Stimulated activated CD4-positive, alpha-beta T cell treated with anti-CD3 and anti-CD28 coated beads, Interleukin-2, amount 100 ng/mL, for 48 hours (primary cell): ENCODE results near the gene SIPA1.

ENCODE experiments used
- DNase-seq, 2 donors: peaks; one replicate each; pipeline ENCODE4 v3.0.0-alpha.2; 2020

SIPA1 gene

DNA sequence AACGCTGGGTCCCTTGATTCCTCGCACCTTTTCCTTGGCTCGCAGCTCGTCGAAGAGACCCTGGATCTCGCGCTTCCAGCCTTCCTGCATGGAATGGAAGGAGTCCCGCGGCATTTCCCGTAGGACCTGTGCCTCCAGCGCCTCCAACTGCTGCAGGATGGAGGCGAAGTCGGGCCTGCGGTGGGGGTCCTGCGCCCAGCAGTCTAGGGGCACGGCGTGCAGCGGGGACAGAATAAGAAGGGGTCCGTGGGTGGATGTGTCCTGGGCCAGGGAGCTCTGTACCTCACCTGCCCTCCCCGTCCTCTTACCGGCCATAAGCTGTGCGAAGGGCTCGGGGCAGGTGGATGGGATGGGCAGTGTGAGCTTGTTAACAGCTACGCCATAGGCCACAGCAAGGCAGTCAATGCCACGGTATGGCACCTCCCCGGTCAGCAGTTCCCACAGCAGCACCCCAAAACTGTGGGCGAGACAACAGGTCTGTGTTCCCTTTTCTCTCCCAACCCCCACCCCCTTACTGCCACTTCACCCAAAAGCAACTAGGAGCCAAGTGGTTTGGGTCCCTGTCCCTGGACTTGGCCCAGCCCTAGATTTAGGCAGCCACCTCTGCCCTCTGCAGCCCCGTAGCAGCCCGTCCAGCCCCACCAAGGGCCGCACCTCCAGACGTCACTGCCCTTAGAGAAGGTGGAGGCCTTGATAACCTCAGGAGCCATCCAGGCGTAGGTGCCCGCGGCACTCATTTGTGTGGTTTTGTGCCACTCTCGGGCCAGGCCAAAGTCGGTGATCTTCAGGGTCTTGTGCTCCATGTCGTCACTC lies 30.1 kb upstream of the SIPA1 start:
- DNase-seq: no peak

DNA sequence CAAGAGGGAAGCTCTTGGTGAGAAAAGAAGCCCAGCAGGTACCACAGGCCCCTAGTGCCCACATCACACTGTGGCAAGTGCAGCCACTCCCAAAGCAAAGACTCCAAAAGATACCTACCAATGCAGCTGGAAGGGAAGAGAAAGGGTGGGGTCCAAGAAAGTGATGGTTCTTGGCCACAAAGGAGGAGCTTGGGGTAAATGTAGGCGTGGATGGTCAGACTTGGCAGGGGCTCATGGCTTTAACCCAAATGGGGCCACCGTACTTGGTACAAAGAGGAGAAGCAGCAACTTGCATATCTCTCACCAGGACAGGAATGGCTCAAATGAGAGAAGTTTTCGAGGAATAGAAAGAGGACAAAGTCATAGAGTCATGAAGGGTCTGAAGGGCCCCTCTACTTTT lies 28.7 kb upstream of the SIPA1 start:
- DNase-seq: no peak

DNA sequence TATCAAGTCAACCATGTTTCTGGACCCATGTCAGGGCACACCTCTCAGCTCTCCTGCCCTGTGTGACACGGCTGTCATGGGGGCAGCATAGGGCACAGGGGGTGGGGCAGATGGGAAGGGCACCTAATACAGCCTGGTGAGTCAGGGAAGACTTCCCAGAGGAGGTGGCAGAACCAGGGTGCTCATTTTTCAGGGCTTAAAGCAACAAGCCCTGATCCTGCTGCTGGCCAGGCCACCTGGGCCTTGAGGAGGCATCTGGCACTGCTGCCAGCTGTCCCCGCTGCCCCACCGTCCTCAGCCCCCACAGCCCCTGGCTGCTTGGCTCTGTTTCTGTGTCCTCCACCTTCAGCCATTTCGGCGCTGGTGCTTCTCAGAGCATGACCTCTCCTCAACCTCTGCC lies 28.2 kb upstream of the SIPA1 start:
- DNase-seq: no peak

DNA sequence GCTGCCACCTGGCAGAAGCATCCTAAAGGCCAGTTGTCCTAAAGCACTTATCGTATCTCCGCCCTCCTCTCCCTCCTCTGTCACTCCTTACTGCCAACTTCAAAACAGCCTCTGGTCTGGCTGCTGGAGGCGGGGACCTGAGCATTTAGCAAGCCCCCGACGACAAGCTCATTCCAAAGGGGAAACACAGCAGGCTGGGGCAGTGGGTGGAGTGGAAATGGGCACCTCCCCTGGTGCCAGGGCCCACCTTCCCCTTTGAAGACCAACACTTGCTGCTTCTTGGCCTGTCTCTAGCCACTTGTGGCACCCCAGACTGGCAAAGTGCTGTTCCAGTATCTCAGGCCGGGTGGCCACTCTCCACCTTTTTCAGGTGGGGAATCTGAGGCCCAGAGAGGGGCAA lies 27.5 kb upstream of the SIPA1 start:
- DNase-seq: no peak

DNA sequence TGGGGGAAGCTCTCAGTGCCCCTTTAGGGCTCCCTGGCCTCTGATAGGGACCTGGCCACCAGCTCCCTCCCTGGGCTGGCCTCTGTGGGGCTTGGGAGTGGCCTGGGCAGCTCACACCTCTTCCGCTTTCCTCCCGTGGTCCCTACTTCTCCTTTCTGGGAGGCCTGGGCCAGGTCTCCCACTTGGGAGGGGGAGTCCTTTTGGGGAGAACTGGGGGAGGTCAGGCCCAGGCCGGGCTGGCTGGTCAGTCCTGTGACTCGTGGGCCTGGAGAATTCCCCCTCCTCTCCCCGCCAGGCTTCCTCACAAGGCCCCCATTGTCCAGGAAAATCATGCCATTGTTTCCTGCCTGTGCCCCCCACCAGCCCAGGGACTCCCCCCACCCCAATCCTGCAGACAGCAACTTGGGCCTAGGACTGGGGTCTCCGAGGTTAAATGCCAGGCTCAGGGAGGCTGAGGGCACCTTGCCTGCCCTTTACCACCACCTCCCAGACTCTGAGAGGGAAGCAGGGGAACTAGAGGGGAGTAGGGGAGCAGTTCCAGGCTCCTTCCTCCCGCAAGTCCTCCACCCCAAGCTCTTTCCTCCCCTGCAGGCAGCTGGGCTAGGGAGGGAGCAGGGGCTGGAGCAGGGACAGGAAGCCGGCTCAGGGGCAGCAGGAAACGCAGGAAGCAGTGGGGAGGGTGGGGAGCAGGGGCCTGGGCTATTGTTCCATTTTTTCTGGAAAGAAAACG lies 26.7 kb upstream of the SIPA1 start:
- no peak for DNase-seq

DNA sequence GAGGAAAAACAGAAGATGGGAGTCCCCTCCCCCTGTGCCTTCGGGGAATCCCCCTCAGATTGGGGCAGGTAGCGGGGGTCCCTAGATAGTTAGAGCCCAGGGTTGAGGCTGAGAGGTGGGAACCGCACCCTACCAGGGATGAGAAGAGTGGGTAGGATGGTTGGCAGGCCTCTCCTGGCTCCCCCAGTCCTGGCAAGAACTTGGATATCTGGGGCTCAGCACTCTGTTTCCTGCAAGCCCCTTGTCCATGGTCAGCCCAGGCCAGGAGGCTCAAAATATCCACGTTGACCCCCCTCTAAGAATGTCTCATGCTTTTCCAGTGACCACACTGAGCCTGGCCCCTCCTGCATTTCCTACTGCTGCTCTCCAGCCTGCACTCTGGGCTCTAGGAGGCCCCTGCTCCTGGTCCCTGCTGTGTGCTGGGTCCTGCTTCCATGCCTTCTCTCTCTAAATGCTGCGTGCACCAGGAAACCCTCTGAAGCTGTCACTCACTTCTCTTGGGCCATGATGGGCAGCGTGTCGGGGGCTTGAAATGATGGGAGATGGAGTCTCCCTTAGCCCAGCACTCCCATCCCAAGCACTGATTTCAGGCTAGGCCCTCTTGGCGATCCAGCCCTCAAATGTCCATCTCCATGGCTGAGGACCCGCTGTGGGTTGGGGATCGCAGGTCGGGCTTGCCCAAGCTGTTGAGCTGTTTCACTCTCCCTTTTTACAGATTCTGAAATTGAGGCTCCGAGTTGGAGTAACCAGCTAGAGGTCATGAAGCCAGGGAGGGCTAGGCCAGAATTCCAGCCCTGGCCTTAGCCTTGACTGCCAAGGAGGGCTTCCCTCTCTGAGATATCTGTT lies 25.9 kb upstream of the SIPA1 start:
- DNase-seq: no peak

DNA sequence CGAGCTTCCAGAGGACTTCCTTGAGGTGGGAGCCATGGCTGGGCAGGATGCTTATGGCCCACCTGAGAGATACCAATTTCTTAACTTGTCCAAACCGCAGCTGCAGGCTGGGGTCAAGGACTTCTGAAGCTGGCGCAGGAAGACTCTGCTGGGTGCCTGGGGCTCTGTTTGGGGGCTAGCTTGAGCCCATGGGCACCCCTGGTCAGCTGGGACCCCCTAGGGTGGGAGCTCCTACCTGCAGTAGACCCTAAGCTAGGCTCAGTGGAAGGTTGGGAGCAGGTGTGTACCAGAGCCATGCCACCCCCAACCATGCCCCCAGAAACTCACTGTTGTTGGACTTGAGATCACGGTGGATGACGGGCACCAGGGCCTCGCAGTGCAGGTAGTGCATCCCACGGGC lies 25.2 kb upstream of the SIPA1 start:
- no peak for DNase-seq

DNA sequence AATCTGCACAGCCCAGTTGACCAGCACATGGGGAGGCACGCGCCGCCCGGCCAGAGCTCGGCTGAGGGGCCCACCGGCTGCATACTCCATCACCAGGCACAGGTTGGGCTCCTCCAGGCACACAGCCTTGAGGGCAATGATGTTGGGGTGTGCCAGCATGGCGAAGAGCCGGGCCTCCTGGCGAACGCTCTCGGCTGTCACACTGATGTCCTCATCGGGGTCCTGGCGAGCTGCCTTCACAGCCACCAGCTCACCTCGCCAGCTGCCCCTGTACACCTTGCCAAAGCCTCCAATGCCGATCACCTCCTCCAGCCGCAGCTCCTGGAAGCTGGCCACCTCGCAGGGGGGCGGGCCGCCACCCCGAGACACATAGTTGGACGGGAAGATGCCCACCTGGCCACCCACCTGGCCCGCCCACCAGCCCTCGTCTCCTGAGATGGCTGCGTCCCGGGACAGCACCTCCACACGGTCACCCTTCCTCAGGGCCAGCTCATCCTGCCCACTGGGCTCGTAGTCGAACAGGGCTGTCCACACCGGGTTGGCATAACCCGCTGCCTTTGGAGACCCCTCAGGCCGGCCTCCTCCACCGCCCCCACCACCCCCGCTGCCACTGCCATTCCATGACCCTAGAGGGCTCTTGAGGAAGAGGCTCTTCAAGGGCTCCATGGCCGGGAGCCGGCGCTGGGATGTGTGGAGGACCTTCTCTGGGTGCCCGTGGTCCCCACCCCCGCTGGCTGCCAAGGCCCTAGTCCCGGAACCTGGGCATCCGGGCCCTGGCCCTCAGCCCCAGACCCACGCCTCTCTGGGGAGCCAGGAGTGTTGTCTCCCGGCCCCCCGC lies 24.6 kb upstream of the SIPA1 start:
- no peak for DNase-seq

DNA sequence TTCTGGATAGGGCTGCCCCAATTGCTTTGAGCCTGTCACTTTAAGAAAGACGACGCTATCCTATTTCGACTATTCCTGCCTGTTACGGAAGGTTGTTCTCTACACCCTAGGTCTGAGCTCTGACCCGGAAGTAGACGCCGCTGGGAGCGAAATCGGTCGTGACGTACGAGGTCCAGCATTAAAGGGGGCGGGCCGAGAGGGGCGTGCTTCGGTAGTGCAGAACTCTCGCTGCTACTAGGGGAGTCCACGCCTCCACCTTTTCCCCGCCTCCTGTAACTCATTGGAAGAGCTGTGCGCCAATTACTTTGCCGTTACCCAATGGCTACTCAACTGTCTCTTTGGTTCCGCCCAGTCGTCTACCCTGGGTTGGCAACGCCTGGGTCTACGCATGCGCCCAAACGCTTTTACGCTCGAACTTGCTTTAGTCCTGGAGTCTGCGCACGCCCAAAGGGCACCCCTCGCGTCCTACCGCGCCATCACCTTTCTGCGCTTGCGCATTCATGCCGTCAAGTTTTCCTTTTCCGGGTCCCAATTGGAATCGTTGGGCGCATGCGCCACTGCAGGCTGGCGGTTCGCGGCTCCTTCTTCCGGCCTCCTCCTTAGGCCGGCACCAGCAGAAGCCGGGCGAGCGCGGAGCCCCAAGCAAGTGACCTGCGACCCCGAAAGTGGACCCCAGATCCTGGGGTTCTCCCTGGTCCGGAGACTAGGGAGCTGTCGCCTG lies 22.5 kb upstream of the SIPA1 start, which contains the start of gene PCNX3:
PCNX3 (plus strand) TSS at position 548 of the 721 bp plus-strand sequence. CDS start 536 bp downstream, outside the sequence.
- peak; percentile 98 to 99 for DNase-seq

DNA sequence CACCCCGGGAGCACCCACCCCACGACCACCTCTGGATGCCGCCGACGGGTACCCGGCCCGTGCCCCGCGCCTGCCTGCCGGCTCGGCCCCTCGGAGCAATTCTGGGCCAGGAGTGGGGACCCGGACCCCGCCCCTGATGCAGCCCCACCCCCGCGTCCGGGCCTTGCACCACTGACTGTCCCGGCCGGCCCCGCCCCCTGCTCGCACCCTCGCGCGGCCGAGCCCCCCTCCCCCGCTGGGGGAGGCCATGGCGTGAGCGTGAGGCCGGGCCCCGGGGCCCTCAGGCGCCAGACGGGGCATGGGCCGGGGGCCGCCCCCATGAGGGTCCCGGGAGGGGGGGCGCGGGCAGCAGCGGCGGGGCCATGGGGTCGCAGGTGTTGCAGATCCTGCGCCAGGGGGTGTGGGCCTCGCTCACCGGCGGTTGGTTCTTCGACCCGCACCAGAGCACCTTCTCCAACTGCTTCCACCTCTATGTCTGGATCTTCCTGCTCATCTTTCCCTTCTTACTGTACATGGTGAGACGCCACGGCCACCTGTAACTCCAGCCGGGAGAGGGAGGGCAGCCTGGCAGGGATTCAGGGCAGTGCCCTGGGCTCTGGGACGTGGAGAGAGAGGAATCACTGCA lies 21.8 kb upstream of the SIPA1 start:
- no peak for DNase-seq

DNA sequence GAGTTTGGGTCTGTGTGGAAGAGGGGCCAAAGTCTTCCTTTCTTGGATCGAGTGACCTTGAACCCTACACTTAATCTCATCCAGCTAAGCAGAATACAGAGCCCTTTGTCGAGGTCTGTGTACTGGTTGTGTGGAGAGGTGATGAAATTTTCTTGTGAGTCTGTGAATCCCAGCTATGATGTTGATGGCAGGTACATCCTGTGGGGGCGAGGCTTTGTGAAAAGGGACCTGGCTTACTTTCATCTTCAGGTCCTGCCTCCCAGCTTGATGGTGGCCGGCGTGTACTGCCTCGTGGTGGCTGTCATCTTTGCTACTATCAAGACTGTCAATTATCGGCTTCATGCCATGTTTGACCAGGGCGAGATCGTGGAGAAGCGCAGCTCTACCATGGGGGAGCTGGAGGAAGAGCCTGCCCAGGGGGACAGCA lies 21.3 kb upstream of the SIPA1 start:
- DNase-seq: no peak

DNA sequence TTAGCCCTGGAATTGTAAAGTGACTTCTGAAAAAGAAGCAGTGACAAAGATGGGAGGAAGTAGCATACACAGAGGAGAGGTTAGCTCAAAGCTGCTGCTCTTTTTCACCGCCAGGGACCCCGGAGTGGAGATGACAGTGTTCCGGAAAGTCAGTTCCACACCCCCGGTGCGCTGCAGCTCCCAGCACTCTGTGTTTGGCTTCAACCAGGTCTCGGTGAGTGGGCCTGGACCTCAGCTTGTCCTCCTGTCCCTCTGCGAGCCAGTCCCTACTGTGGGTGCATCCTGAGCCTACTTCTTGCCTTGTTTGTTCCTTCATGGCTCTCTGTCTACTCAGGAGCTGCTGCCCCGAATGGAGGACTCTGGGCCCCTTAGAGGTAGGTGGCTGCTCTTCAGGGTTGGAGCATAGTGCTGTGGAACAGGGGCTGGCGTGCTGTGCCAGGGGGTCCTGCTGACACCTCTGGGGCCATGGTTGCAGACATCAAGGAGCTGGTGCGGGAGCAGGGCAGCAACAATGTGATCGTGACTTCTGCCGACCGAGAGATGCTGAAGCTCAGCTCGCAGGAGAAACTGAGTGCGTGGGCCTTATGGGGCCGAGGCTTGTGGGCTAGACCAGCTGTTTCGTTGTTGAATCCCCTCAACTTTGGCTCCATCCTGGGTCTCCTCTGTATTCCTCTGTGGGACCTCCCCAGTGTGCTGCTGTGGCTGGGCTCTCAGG lies 20.6 kb upstream of the SIPA1 start:
- DNase-seq: no peak

DNA sequence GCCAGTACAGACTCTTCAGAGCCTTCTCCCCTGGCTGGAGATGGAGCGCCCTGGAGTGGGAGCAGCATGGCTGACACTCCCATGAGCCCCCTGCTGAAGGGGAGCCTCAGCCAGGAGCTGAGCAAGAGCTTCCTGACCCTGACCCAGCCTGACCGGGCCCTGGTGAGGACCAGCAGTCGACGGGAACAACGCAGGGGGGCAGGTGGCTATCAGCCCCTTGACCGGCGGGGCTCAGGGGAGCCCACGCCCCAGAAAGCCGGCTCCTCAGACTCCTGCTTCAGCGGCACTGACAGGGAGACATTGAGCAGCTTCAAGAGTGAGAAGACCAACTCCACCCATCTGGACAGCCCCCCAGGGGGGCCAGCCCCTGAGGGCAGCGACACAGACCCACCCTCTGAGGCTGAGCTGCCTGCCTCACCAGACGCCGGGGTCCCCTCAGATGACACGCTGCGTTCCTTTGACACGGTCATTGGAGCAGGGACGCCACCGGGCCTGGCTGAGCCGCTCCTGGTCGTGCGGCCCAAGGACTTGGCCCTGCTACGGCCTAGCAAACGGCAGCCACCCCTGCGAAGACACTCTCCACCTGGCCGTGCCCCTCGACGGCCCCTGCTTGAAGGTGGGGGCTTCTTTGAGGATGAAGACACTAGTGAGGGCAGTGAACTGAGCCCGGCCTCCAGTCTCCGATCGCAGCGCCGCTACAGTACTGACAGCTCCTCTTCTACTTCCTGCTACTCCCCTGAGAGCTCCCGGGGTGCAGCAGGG lies 19.7 kb upstream of the SIPA1 start:
- no peak for DNase-seq

DNA sequence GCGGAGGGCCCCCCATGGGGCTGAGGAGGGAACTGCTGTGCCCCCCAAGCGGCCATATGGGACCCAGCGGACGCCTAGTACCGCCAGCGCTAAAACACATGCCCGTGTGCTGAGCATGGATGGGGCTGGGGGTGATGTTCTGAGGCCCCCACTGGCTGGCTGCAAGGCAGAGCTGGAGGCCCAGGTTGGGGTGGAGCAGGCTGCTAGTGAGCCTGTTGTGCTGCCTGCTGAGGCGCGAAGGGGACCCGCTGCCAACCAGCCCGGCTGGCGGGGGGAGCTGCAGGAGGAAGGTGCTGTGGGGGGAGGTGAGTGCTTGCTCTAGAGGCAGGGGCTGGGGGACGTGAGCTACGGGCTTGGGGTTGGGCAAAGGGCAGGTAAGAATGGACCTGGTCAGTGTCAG lies 19.1 kb upstream of the SIPA1 start:
- DNase-seq: no peak

DNA sequence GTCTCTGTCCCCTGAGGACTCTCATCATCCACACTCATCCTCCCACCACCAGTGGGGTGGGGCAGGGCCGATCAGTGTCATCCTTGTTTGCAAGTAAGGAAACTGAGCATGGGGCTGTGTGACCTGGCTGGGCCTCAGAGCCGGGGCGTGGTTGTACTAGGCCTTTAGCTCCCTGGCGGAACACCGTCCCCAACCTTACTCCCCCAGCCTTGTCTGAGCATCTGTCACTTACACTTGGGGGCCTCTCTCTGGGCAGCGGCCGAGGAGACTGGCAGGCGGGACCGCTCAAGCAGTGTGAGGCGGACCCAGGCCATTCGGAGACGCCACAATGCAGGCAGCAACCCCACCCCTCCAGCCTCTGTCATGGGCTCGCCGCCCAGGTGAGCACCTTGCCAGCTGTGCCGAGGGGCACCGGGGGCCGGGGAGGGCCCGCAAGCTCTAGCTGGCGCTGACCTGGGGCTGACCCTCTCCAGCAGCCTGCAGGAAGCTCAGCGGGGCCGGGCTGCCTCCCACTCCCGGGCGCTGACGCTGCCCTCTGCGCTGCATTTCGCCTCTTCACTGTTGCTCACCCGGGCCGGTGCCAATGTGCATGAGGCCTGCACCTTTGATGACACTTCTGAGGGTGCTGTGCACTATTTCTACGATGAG lies 18.5 kb upstream of the SIPA1 start:
- DNase-seq: no peak

DNA sequence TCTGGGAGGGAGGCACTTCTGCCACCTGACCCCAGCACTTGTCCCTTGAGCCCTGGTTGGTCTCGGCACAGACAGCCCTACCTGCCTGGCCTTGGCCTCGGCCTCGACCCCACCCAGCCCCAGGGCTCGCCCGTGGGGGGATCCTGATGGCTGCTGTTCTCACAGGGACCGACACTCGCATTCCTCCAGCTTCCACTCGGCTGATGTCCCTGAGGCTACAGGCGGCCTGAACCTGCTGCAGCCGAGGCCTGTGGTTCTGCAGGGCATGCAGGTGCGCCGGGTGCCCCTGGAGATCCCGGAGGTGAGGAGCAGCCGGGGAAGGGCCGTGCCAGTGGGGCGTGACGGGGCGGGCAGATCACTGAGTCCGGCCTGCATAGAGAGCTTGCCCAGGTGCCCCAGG lies 17.2 kb upstream of the SIPA1 start:
- no peak for DNase-seq

DNA sequence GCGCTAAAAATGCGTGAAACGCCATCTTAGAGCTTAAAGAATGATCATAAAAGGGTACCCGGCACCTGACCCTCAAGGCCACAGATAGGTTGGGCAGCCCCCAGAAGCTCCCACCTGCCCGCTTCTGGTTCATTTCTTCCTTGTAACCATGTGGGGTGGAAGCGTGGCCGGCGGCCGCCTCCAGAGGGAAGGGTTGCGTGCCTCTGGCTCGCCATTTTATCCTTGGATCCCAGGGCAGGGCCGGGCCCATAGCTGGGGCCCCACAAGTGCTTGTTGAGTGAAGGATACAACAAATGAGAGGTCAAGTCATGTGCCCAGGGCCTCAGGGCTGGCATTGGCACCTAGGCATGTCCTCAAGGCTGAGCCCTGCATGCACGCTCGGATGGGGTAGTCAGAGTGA lies 16.4 kb upstream of the SIPA1 start:
- no peak for DNase-seq

DNA sequence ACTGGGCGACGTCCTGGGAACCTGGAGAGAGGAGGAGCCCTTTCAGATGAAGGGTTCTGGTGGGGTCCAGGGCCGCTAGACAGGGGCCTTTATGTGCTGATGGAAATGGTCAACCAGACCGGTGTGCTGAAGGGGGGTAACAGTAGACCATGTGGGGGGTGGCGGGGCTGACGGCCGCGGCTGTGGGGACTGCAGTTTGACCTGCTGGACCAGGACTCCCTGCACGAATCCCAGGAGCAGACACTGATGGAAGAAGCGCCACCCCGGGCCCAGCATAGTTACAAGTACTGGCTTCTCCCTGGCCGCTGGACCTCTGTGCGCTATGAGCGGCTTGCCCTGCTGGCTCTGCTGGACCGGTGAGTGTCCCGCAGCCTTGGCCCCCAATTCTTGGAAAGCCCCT lies 15.9 kb upstream of the SIPA1 start:
- no peak for DNase-seq

DNA sequence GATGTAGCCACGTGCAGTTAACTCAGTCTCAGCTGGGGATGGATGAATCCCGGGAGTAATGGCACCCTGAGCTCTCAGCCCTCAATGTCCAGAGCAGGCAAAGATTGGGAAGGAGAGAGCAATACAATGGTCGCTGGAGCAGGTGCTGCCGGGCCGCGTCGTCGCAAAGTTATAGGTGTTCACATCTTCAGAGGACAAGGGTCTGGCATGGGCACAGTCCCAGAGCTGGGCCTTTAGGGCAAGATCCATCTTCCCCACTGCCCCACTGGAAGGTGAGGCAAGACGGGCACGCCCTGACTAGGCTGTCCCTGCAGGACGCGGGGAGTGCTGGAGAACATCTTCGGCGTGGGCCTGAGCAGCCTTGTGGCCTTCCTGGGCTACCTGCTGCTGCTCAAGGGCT lies 14.7 kb upstream of the SIPA1 start:
- DNase-seq: no peak
